Measurements from ENCODE around the gene MAPK11.

The MAPK11 gene

DNA sequence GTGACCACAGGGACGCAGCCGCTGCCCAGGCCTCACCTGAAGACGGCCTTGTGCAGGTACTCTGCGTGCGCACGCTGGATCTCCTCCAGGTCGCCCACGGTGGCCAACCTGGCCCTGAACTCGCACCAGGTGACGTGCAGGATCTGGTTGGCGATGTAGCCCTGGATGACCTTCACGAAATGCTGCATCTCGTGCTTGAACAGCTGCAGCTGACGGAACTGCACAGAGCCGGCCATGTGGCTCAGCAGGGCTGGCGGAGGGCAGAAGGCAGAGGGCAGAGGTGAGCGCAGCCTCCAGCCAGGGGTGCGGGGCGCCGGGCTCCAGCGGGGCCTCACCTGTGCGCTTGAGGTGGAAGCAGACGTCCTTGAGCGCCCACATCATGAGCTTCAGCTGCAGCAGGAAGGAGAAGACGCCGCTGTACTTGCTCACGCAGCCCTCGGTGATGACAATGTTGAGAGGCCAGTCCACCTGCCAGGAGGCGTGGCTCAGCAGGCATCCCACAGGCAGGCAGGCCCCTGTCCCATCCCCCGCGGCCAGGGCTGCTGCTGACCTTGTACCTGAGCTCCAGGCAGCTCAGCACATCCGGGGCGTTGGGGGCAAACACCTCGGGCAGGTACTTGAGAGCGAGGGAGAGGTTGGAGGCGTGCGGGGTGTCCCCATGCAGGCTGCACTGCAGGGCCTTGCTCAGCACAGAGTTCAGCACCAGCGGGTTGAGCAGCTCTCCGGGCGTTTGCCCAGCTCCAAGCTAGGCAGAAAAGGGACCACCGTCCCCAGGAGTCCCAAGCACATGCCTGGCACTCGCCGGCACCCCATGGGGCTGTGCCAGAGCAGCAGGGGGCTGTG lies 51.8 kb downstream of the MAPK11 start (continued):
- TF ChIP-seq CSDC2 (CRISPR knock-in tag; IDR thresholded peaks at IDR 0.05) (no peak), ZFP30 (CRISPR knock-in tag; IDR thresholded peaks at IDR 0.05) (no peak)

DNA sequence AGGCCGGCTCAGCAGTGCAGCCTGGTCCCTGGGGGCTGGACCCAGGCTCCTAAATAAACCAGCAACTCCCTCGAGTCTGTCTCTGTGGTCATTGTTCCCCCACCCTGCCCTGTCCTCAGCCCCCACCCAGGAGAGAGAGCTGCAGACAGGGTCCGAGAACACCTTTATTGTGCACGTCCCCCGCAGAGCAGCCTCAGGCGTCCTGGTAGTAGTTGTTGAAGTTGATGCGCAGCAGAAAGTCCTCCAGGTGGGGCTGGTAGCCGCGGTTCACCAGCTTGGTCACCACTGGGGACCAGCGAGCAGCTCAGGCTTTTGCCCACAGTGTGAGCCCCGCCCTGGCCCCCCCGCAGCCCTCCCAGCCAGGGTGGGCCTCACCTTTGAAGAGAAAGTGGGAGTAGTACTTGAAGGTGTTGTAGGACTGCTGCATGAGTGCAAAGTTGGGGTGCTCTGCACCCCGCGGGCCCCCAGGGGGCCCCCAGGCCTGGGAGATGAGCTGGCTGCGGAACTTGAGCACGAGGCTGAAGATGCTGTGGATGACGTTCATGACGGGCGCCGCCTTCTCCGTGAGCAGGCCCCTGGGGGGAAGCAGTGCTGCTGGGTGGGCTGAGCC lies 52.5 kb downstream of the MAPK11 start:
- TF ChIP-seq, protein P1, sequence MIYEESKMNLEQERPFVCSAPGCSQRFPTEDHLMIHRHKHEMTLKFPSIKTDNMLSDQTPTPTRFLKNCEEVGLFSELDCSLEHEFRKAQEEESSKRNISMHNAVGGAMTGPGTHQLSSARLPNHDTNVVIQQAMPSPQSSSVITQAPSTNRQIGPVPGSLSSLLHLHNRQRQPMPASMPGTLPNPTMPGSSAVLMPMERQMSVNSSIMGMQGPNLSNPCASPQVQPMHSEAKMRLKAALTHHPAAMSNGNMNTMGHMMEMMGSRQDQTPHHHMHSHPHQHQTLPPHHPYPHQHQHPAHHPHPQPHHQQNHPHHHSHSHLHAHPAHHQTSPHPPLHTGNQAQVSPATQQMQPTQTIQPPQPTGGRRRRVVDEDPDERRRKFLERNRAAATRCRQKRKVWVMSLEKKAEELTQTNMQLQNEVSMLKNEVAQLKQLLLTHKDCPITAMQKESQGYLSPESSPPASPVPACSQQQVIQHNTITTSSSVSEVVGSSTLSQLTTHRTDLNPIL (CRISPR knock-in tag; IDR thresholded peaks at IDR 0.05; ENCODE audit: low read depth): no peak
- TF ChIP-seq TCF4 (CRISPR knock-in tag; IDR thresholded peaks at IDR 0.05; ENCODE audit: borderline replicate concordance): no peak
- TF ChIP-seq ZFP3 (CRISPR knock-in tag; IDR thresholded peaks at IDR 0.05): no peak
- no peak for TF ChIP-seq BACH2 (CRISPR knock-in tag; IDR thresholded peaks at IDR 0.05; ENCODE audit: borderline replicate concordance)
- ATAC-seq: no peak

DNA sequence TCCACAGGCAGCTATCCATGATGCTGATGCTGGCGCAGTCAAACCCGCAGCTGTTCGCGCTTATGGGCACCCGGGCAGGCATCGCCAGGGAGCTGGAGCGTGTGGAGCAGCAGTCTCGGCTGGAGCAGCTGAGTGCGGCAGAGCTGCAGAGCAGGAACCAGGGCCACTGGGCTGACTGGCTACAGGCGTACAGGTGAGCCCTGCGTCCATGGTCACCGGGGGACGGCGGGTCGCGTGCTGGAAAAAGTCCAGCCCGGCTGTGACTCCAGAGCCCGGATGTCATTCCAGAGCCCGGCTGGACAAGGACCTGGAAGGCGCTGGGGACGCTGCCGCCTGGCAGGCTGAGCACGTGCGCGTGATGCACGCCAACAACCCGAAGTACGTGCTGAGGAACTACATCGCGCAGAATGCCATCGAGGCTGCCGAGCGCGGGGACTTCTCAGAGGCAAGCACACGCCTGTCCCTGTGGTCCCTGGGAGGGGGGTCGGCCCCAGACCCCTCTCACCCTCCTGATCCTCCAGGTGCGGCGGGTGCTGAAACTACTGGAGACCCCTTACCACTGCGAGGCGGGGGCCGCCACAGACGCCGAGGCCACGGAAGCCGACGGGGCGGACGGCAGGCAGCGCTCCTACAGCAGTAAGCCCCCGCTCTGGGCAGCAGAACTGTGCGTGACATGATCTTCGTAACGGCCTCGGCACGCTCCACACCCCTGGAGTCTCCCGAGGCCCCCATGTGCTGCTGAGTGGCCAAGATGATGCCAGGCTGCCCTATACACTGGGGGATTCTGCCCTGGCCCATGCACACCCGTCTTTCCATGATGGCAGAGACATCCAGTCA lies 53.3 kb downstream of the MAPK11 start:
- TF ChIP-seq RARB (CRISPR knock-in tag; IDR thresholded peaks at IDR 0.05): no peak
- TF ChIP-seq ZFP30 (CRISPR knock-in tag; IDR thresholded peaks at IDR 0.05): no peak
- TF ChIP-seq, protein P2, sequence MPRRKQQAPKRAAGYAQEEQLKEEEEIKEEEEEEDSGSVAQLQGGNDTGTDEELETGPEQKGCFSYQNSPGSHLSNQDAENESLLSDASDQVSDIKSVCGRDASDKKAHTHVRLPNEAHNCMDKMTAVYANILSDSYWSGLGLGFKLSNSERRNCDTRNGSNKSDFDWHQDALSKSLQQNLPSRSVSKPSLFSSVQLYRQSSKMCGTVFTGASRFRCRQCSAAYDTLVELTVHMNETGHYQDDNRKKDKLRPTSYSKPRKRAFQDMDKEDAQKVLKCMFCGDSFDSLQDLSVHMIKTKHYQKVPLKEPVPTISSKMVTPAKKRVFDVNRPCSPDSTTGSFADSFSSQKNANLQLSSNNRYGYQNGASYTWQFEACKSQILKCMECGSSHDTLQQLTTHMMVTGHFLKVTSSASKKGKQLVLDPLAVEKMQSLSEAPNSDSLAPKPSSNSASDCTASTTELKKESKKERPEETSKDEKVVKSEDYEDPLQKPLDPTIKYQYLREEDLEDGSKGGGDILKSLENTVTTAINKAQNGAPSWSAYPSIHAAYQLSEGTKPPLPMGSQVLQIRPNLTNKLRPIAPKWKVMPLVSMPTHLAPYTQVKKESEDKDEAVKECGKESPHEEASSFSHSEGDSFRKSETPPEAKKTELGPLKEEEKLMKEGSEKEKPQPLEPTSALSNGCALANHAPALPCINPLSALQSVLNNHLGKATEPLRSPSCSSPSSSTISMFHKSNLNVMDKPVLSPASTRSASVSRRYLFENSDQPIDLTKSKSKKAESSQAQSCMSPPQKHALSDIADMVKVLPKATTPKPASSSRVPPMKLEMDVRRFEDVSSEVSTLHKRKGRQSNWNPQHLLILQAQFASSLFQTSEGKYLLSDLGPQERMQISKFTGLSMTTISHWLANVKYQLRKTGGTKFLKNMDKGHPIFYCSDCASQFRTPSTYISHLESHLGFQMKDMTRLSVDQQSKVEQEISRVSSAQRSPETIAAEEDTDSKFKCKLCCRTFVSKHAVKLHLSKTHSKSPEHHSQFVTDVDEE (CRISPR knock-in tag; IDR thresholded peaks at IDR 0.05): no peak
- no peak for TF ChIP-seq ZNF8 (CRISPR knock-in tag; IDR thresholded peaks at IDR 0.05)
- TF ChIP-seq, protein P1 (CRISPR knock-in tag; IDR thresholded peaks at IDR 0.05; ENCODE audit: low read depth): no peak
- TF ChIP-seq, protein P3, sequence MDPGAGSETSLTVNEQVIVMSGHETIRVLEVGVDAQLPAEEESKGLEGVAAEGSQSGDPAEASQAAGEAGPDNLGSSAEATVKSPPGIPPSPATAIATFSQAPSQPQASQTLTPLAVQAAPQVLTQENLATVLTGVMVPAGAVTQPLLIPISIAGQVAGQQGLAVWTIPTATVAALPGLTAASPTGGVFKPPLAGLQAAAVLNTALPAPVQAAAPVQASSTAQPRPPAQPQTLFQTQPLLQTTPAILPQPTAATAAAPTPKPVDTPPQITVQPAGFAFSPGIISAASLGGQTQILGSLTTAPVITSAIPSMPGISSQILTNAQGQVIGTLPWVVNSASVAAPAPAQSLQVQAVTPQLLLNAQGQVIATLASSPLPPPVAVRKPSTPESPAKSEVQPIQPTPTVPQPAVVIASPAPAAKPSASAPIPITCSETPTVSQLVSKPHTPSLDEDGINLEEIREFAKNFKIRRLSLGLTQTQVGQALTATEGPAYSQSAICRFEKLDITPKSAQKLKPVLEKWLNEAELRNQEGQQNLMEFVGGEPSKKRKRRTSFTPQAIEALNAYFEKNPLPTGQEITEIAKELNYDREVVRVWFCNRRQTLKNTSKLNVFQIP (CRISPR knock-in tag; IDR thresholded peaks at IDR 0.05; ENCODE audit: borderline replicate concordance, low read depth): no peak
- TF ChIP-seq ZNF565 (CRISPR knock-in tag; conservative IDR thresholded peaks at IDR 0.05; ENCODE audit: low read depth): no peak
- no peak for TF ChIP-seq BACH2 (CRISPR knock-in tag; IDR thresholded peaks at IDR 0.05; ENCODE audit: borderline replicate concordance)
- TF ChIP-seq OSR1 (CRISPR knock-in tag; IDR thresholded peaks at IDR 0.05): no peak
- no peak for TF ChIP-seq SNAI2 (CRISPR knock-in tag; IDR thresholded peaks at IDR 0.05)
- no peak for TF ChIP-seq PPARA (CRISPR knock-in tag; IDR thresholded peaks at IDR 0.05; ENCODE audit: borderline replicate concordance)
- no peak for TF ChIP-seq ZNF70 (CRISPR knock-in tag; IDR thresholded peaks at IDR 0.05)
- TF ChIP-seq TOX (CRISPR knock-in tag; IDR thresholded peaks at IDR 0.05; ENCODE audit: borderline replicate concordance): no peak
- no peak for TF ChIP-seq ZC3H10 (CRISPR knock-in tag; IDR thresholded peaks at IDR 0.05)
- no peak for TF ChIP-seq ESRRG (CRISPR knock-in tag; IDR thresholded peaks at IDR 0.05)
- TF ChIP-seq, protein P4, sequence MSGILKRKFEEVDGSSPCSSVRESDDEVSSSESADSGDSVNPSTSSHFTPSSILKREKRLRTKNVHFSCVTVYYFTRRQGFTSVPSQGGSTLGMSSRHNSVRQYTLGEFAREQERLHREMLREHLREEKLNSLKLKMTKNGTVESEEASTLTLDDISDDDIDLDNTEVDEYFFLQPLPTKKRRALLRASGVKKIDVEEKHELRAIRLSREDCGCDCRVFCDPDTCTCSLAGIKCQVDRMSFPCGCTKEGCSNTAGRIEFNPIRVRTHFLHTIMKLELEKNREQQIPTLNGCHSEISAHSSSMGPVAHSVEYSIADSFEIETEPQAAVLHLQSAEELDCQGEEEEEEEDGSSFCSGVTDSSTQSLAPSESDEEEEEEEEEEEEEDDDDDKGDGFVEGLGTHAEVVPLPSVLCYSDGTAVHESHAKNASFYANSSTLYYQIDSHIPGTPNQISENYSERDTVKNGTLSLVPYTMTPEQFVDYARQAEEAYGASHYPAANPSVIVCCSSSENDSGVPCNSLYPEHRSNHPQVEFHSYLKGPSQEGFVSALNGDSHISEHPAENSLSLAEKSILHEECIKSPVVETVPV (CRISPR knock-in tag; IDR thresholded peaks at IDR 0.05): no peak
- TF ChIP-seq CSDC2 (CRISPR knock-in tag; IDR thresholded peaks at IDR 0.05): no peak
- TF ChIP-seq ARNTL (CRISPR knock-in tag; IDR thresholded peaks at IDR 0.05; ENCODE audit: borderline replicate concordance, low read depth): no peak
- TF ChIP-seq, protein P5, sequence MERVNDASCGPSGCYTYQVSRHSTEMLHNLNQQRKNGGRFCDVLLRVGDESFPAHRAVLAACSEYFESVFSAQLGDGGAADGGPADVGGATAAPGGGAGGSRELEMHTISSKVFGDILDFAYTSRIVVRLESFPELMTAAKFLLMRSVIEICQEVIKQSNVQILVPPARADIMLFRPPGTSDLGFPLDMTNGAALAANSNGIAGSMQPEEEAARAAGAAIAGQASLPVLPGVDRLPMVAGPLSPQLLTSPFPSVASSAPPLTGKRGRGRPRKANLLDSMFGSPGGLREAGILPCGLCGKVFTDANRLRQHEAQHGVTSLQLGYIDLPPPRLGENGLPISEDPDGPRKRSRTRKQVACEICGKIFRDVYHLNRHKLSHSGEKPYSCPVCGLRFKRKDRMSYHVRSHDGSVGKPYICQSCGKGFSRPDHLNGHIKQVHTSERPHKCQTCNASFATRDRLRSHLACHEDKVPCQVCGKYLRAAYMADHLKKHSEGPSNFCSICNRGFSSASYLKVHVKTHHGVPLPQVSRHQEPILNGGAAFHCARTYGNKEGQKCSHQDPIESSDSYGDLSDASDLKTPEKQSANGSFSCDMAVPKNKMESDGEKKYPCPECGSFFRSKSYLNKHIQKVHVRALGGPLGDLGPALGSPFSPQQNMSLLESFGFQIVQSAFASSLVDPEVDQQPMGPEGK (CRISPR knock-in tag; IDR thresholded peaks at IDR 0.05; ENCODE audit: borderline replicate concordance): no peak

More for the DNA sequence above, 53.3 kb downstream of the MAPK11 start:
- no peak for ATAC-seq

Measured in SK-N-SH treated with all-trans-retinoic acid at 6 μM for 48 hours (cell line).